Measurements from ENCODE around the gene UBTF. TPM values are rescaled to one million over a fixed set of nuclear protein-coding genes. Genes with fewer than 3 reads are reported as not detected.

The UBTF gene, protein sequence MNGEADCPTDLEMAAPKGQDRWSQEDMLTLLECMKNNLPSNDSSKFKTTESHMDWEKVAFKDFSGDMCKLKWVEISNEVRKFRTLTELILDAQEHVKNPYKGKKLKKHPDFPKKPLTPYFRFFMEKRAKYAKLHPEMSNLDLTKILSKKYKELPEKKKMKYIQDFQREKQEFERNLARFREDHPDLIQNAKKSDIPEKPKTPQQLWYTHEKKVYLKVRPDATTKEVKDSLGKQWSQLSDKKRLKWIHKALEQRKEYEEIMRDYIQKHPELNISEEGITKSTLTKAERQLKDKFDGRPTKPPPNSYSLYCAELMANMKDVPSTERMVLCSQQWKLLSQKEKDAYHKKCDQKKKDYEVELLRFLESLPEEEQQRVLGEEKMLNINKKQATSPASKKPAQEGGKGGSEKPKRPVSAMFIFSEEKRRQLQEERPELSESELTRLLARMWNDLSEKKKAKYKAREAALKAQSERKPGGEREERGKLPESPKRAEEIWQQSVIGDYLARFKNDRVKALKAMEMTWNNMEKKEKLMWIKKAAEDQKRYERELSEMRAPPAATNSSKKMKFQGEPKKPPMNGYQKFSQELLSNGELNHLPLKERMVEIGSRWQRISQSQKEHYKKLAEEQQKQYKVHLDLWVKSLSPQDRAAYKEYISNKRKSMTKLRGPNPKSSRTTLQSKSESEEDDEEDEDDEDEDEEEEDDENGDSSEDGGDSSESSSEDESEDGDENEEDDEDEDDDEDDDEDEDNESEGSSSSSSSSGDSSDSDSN
- 59.2 and 68.4 TPM in 2 replicates for total RNA-seq

DNA sequence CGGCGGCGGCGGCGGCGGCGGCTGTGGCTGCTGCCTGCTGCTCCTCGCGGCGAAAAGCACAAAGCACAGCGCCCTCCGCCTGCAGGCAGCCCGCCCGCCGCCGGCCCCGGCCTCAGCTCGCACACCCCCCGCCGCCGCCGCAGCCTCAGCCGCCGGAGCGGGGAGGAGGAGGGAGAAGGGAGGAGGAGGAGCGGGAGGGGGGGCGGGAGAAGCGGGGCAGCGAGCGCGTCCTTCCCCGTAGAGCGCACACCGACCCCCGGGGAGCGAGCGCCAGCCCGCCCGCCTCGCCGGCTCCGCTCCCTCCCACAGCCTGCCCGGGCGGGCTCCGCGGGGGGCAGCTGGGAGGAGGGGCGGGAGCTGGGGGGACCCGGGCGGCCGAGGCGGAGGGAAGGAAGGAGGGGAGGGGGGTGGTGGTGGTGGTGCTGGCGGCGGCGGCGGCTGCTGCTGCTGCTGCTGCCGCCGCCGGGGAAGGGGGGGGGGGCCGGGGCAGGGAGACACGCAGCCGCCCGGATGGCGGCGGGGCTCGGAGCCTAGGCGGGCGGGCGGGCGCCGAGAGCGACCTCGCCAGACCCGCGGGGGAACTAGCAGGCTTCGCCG, at the start of gene UBTF:
TSS of gene UBTF (minus strand) at position 60 of the 597 bp plus-strand sequence. CDS start 1,446 bp downstream, outside the sequence.
- peak; percentile 67 for DNase-seq

DNA sequence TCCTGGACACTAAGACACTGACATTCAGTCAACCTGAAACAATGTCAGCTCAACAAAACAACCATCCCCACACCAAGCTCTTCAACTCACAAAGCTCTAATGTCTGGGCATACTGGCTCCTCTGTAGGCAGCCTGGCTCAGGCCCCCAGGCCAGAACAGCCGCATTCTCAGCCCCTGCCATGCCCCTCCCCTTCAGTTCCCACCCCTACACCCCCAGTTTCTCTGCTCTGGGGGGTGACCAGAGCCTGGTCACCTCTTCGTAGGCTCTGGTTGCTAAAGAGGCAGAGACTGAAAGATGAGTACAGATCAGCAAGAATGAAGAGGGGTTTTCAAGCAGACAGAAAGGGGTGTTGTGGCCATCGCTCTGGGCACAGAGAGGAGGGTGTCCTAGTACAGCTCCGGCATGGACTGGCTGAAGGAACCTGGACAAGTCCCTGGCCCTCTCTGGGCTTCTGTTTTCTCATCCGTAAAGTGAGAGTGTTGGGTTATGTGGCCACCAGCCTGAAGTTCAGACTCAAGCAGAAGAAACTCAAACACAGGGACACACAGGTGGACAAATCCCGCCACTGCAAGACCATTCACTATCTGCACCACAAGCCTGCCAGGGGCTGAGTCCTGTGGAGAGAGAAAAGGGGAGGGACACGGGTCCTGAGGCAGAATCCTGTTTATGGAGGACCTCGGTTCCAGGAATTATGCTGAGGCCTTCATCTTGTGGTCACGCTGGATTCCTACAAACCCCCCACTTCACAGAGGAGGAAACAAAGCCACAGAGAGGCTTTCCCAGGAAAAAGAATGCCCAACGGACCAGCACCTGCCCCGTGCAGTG, 49.4 kb upstream of the UBTF start:
- DNase-seq, result no peak

DNA sequence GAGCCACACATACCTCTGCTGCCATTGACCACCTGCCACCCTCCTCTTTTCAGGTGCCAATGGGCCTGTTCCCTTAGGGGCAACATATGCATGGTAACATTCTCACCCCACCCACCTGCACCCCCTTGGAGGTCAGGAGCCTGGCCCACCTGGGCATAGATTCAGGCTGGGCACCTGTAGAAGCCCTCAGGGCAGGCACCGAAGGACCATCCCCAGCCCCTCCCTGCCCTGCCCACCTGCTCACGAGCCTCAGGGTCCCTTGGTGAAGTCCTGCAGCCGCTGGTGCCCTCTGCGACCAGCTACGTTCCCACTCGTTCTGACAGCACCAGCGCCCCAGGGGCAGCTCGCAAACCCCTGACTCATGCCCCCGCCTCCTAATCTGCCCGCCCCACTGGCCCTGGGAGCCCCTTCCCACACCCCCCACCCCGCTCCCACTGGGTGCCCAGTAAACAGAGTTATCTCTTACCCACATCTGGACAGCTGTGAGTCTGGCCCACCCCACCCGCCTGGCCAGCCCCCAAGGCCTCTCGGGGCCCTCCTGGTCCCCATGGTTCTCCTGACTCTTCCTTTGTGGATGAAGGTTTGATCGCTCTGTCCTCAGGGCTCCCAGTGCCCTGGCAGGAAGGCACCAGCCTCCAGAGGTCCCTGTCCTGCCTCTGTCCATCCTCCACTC, 48.5 kb upstream of the UBTF start, which contains the start of gene SLC4A1:
TSS of gene SLC4A1 (minus strand) at position 318 of the 673 bp plus-strand sequence. CDS start 5,269 bp downstream, outside the sequence.
- DNase-seq, result no peak

GRCh38 chr17:44267165-44267455, 47.6 kb upstream of the UBTF start:
- no peak for DNase-seq

DNA sequence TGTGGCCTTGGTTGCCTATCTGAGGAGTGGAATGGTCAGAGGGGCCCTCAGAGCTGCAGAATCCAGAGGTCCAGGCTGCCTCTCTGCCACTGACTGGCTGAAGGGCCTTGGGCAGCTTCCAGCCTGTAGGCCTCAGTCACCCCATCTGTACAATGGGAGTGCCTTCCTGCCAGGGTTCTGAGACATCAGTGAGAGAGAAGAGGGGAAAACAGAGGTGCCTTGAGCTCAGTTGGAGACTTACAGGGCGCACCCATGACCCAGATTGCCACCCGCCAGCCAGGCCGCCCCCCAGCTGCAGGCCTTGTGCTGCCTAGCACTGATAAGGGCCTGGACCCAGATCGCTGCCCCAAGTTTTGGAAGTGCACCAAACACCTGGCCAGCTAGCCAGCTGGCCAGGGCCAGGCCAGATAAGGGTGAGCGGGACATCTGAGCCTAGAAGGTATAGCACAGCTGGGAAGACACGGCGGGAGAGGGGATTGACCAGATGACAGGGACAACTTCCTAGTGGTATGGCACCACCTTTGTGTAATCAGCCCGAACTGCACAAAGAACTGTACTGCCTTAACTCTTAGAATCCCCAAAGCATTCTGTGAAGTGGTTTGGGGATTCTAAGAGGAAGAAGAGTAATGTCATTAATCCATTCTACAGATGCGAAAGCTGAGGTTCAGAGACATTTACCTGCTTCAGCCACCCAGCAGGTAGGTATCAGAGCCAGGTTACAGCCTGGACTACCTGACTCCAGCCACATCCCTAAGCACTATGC, 47.1 kb upstream of the UBTF start:
- DNase-seq, result peak; percentile 8

DNA sequence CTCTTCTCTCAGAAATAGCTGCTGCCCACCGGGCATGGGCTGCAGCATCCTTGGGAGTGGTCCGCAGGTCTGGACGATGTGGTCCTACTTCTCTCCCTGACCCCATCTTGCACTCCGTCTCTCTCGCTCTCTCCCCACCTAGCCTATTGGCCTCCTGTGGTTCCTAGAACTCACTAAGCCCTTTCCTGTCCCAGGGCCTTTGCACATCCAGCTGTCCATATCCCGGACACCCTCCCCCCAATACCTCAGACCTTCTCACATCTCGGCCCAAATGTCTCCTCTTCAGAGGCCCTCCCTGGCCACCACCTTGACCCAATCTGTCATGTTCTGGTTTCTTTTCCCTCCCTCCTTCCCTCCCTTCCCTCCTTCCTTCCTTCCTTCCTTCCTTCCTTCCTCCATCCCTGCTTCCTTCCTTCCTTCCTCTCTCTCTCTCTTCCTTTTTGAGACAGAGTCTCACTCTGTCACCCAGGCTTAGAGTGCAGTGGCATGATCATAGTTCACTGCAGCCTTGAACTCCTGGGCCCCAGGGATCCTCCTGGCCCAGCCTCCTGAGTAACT, 43.9 kb upstream of the UBTF start:
- DNase-seq, result no peak

GRCh38 chr17:44262654-44263225, 43.3 kb upstream of the UBTF start:
- DNase-seq, result no peak

DNA sequence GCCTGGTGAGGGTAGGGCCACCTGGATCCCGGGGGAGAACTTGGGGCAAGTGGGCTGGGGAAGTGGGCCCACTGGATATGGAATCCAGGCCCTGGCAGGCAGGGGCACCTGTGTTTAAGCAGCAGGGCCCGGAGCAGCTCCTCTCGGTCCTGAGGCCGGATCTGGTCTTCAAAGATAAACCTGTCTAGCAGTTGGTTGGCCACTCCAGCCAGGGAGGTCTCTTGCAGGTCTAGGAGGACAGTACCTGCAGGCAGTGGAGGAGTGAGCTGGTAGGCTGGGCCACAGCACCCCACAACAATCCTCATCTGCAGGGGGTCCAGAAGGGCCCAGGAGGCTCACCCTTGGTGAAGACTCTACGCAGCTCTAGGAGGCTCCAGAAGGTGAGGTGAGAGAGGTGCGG, 40.8 kb upstream of the UBTF start:
- no peak for DNase-seq

GRCh38 chr17:44258811-44259351, 39.4 kb upstream of the UBTF start:
- DNase-seq, result no peak

DNA sequence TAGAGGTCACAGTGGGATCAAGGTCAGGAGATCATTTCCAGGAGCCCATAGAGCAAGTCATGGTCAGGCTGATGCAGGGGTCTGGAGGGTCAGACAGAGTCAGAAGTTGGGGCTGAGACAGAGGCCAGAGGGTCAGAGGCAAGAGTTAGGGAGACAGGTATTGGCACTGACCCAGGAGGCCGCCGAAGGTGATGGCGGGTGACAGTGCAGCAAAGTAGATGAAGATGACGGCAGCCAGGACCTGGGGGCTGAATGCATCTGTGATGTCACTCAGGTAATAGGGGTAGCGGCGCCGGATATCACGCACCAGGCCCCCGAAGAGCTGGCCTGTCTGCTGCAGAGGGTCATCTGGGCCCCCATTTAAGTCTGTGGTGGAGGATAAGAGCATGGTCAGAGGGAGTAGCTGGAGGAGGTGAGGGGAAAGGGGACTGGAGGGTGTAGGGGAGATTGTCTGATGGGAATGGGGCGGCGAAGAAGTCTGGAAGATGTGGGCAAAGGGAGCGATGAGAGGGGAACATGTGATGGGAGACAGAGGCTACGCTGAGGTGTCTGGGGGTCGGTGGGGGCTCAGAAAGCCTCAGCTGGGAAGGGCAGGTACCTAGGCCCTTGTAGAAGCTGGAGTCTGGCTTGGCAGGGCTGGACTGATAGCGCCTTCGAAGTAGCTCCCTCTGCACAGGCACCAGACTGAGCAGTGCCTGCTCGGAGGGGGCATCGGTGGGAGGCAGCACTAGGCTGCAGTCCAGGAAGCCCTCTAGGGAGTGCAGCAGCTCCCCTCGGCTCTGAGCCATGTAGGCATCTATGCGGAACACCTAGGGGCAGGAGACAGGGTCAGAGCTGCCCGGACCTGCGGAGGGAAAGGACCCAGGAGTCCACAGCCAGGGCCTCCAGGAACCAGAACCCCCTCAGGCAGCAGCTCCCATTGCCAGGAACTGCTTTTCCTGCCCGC, 38.6 kb upstream of the UBTF start:
- DNase-seq, result no peak

DNA sequence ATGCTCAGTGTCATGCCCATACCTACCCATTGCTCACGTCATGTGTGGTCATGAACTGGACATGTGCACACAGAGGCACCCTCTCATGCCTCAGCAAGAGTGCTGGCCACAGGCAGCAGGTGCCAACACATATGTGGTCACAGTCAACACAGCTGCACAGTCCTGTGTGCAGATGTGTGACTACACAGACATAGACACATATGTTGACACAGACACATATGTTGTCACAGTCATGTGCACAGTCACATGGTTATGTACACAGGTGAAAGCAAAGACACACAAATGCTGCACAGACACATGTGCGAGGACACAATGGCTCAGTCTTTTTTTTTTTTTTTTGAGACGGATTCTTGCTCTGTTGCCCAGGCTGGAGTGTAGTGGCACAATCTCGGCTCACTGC, 37.2 kb upstream of the UBTF start:
- DNase-seq, result no peak

DNA sequence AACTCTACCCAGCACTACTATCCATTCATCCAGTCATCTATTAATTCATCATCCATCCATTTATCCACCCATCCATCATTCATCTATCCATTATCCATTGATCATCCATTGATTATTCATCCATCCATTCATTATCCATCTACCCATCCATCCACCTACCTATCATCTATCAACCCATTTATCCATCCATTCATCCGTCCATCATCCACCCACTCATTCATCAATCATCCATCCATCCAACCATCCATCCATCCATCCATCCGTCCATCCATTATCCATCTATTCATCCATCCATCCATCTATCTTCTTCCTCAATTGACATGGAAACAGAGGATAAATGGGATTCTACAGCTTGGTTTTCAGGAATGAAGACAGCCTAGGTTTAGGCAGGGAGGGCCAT, 36.4 kb upstream of the UBTF start:
- DNase-seq, result no peak

DNA sequence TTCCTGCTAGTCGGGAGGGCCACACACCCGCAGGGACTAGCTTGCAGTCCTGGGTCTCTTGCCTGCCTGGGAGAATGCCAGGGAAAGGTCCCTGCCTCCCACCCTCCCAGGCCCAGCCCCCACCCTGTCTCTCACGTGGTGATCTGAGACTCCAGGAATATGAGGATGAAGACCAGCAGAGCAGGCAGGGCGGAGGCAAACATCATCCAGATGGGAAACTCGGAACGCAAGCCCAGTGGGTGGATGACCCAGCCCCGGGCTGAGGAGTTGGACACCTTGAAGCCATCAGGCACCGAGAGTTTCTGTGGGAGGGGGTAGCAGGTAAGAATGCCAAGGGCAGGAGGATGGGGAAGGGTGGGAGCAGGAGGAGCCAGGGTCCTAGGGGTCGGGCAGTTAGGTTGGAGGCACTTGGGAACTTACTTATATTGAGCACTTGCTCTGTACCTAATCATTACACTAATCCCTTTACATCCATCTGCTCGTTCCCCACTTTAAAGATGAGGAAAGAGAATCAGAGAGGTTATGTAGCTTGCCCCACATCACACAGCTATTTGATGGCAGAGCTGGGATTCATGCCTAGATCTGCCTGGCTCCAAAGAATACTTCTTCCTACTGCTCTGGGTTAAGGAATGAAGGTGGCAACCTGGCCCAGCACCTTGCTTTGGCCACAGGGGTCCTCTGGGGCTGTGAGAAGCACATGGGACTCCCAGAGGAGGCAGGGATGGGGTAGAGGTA, 35.1 kb upstream of the UBTF start:
- DNase-seq, result no peak

GRCh38 chr17:44253006-44253405, 33.5 kb upstream of the UBTF start:
- no peak for DNase-seq

- no peak for DNase-seq
Observed at GRCh38 chr17:44251062-44251461, 31.6 kb upstream of the UBTF start.

GRCh38 chr17:44249501-44250246, 30.2 kb upstream of the UBTF start:
- no peak for DNase-seq

- no peak for DNase-seq
Observed at GRCh38 chr17:44247876-44248736, 28.6 kb upstream of the UBTF start.
